ENCODE data around the gene FAF1.

DNA sequence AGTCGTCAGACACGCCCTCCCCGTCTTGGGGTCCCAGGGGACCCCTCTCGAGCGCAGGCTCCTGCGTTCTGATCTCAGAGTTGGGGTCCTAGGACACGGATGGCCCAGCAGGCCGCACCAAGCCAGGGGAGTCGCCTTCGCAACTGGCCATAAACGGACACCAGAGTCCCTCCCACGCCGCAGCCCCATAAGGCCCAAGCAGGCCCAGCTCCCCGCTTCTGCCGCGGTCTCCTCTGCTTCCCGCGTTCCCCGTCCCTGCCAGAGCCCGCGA is 537.5 kb downstream of the FAF1 start:
- TF ChIP-seq EP300 (IDR thresholded peaks at IDR 0.05; ENCODE audit: borderline replicate concordance), result no peak
- TF ChIP-seq CREB1 (IDR thresholded peaks at IDR 0.05; ENCODE audit: low read depth), result no peak
- TF ChIP-seq, protein P1, sequence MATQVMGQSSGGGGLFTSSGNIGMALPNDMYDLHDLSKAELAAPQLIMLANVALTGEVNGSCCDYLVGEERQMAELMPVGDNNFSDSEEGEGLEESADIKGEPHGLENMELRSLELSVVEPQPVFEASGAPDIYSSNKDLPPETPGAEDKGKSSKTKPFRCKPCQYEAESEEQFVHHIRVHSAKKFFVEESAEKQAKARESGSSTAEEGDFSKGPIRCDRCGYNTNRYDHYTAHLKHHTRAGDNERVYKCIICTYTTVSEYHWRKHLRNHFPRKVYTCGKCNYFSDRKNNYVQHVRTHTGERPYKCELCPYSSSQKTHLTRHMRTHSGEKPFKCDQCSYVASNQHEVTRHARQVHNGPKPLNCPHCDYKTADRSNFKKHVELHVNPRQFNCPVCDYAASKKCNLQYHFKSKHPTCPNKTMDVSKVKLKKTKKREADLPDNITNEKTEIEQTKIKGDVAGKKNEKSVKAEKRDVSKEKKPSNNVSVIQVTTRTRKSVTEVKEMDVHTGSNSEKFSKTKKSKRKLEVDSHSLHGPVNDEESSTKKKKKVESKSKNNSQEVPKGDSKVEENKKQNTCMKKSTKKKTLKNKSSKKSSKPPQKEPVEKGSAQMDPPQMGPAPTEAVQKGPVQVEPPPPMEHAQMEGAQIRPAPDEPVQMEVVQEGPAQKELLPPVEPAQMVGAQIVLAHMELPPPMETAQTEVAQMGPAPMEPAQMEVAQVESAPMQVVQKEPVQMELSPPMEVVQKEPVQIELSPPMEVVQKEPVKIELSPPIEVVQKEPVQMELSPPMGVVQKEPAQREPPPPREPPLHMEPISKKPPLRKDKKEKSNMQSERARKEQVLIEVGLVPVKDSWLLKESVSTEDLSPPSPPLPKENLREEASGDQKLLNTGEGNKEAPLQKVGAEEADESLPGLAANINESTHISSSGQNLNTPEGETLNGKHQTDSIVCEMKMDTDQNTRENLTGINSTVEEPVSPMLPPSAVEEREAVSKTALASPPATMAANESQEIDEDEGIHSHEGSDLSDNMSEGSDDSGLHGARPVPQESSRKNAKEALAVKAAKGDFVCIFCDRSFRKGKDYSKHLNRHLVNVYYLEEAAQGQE (IDR thresholded peaks at IDR 0.05; ENCODE audit: low read depth), result no peak
- no peak for TF ChIP-seq MAX (IDR thresholded peaks at IDR 0.05)
- TF ChIP-seq CEBPB (IDR thresholded peaks at IDR 0.05), result no peak
- no peak for TF ChIP-seq YY1 (IDR thresholded peaks at IDR 0.05; ENCODE audit: low read depth)
- no peak for TF ChIP-seq FOXM1 (IDR thresholded peaks at IDR 0.05; ENCODE audit: borderline replicate concordance, low read depth)
- TF ChIP-seq TAF1 (IDR thresholded peaks at IDR 0.05; ENCODE audit: low read depth), result no peak
- no peak for TF ChIP-seq RAD21 (IDR thresholded peaks at IDR 0.05; ENCODE audit: low read depth)
- TF ChIP-seq NFIC (IDR thresholded peaks at IDR 0.05), result no peak
- TF ChIP-seq, protein P2, sequence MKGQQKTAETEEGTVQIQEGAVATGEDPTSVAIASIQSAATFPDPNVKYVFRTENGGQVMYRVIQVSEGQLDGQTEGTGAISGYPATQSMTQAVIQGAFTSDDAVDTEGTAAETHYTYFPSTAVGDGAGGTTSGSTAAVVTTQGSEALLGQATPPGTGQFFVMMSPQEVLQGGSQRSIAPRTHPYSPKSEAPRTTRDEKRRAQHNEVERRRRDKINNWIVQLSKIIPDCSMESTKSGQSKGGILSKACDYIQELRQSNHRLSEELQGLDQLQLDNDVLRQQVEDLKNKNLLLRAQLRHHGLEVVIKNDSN (IDR thresholded peaks at IDR 0.05), result no peak
